OCI-LY7 (cell line): ENCODE data around the gene NUDT17. TPM values are rescaled to one million over a fixed set of nuclear protein-coding genes. Genes with fewer than 3 reads are reported as not detected.
"Not testable (repeated sequence)": the region's sequence is repeated elsewhere in the genome, so short reads cannot be mapped to it uniquely, and the experiment has no call there.

ENCODE experiments used
- BruUV-seq: library from RNA; stranded (reverse); fragments of 400-500 nt; replicated peaks from 2 replicates; lab custom pipeline; 2021; lab: Mats Ljungman, UMichigan
- CTCF ChIA-PET: fragments of 300-600 bp; sonication (Branson Sonifier 250); formaldehyde crosslinking; loops from one replicate; lab custom pipeline; 2022; ENCODE audit warnings: antibody characterized with exemption; ENCODE audit not compliant: unreplicated experiment; lab: Charles Lee
- POLR2A ChIA-PET: fragments of 300-600 bp; sonication (Branson Sonifier 250); formaldehyde crosslinking; loops from one replicate; lab custom pipeline; 2022; ENCODE audit warnings: antibody characterized with exemption; lab: Charles Lee
- DNase-seq: peaks from one replicate; pipeline ENCODE4 v3.0.0-alpha.2; 2015; ENCODE audit warnings: low spot score
- H2AFZ ChIP-seq: fragments of 200-600 bp; sonication (generic), shearing (Covaris generic); 2 replicates; pipeline ENCODE4 v1.6.1; 2014; ENCODE audit warnings: mild to moderate bottlenecking, antibody characterized with exemption, low read length, moderate library complexity
- H3K27ac ChIP-seq: fragments of 200-600 bp; sonication (generic); 2 replicates; pipeline ENCODE4 v1.5.1; 2014; ENCODE audit warnings: mixed run types, low read depth, mild to moderate bottlenecking, moderate library complexity, low read length, inconsistent platforms; ENCODE audit not compliant: poor library complexity, severe bottlenecking
- H3K36me3 ChIP-seq: fragments of 200-600 bp; sonication (generic); 2 replicates; pipeline ENCODE4 v1.6.1; 2014; ENCODE audit warnings: mild to moderate bottlenecking, antibody characterized with exemption, low read length, moderate library complexity, mixed read lengths; ENCODE audit not compliant: insufficient read depth
- H3K4me1 ChIP-seq: fragments of 200-600 bp; sonication (generic); 2 replicates; pipeline ENCODE4 v1.5.1; 2014; ENCODE audit warnings: mild to moderate bottlenecking, low read length; ENCODE audit not compliant: insufficient read depth, poor library complexity, severe bottlenecking
- H3K4me2 ChIP-seq: fragments of 200-600 bp; sonication (generic); 2 replicates; pipeline ENCODE4 v1.6.1; 2014; ENCODE audit warnings: mild to moderate bottlenecking, low read length
- H3K4me3 ChIP-seq: fragments of 200-600 bp; sonication (generic); 2 replicates; pipeline ENCODE4 v1.5.1; 2014; ENCODE audit warnings: mild to moderate bottlenecking, low read depth, low read length; ENCODE audit not compliant: poor library complexity, severe bottlenecking
- H3K79me2 ChIP-seq: fragments of 200-600 bp; sonication (generic); 2 replicates; pipeline ENCODE4 v1.6.1; 2016; ENCODE audit warnings: low read depth, mild to moderate bottlenecking, low read length, moderate library complexity, mixed read lengths; ENCODE audit not compliant: insufficient read depth
- H3K9me2 ChIP-seq: fragments of 200-600 bp; sonication (generic); 2 replicates; pipeline ENCODE4 v1.6.1; 2016; ENCODE audit warnings: mild to moderate bottlenecking, low read length, mixed read lengths; ENCODE audit not compliant: insufficient read depth
- H3K9me3 ChIP-seq: fragments of 200-600 bp; sonication (generic); 2 replicates; pipeline ENCODE4 v1.6.1; 2014; ENCODE audit warnings: mild to moderate bottlenecking, mixed run types, low read length, mixed read lengths
- H4K20me1 ChIP-seq: fragments of 200-600 bp; sonication (generic); 2 replicates; pipeline ENCODE4 v1.6.1; 2014; ENCODE audit warnings: mild to moderate bottlenecking, antibody characterized with exemption, low read length, moderate library complexity, mixed read lengths; ENCODE audit not compliant: insufficient read depth
- CTCF ChIP-seq: fragments of 200-600 bp; sonication (generic); conservative IDR thresholded peaks from 2 replicates; pipeline ENCODE4 v1.5.1; 2014; ENCODE audit warnings: mild to moderate bottlenecking, antibody characterized with exemption, low read length, moderate library complexity, mixed read lengths
- EZH2phosphoT487 ChIP-seq: fragments of 200-600 bp; sonication (generic); IDR thresholded peaks from 2 replicates; pipeline ENCODE4 v1.6.1; 2018; ENCODE audit warnings: low read depth, borderline replicate concordance, mild to moderate bottlenecking, mixed run types, antibody characterized with exemption, low read length, moderate library complexity, mixed read lengths
- intact Hi-C: fragments of 100-400 bp; cut with micrococcal nuclease; formaldehyde crosslinking; loops from one replicate; pipeline ENCODE4 v1.10.0; 2022; ENCODE audit not compliant: unreplicated experiment
- total RNA-seq, 2 experiments: library from RNA; depleted of rRNA in 1 of 2; stranded (reverse); fragments of >200 nt in 1 of 2; shearing (Covaris generic) in 1 of 2; gene quantifications; 2 replicates each; pipeline ENCODE4 v1.2.3, GENCODE V29; 2014 to 2022

Gene NUDT17
- total RNA-seq, 2 experiments from 2014 or later, result 16.9 to 39.3 TPM

GRCh38 chr1:145828367-145829026 is 16.9 kb upstream of the NUDT17 start:
- peak; percentile 68 for DNase-seq
- no TSS peak for BruUV-seq
- Histone ChIP-seq H3K9me2 (no peaks in the 10 kb centered on the region), H3K36me3 (peaks cover 81% of the 10 kb centered on the region), H3K4me2 (peak overlapping the region; percentile 7), H3K27ac (peak overlapping the region; percentile 73), H3K9me3 (no peaks in the 10 kb centered on the region), H3K4me1 (peaks cover 41% of the 10 kb centered on the region), H4K20me1 (peaks cover 10% of the 10 kb centered on the region; the same call in 1 of the 2 replicates), H2AFZ (no peak overlapping the region), H3K79me2 (peaks cover 36% of the 10 kb centered on the region), H3K4me3 (no peak overlapping the region)
- intact Hi-C loops, result loop anchor here (2.0 kb wide), 2 partner anchors 16 to 30 kb away; partner anchors contain the start of genes NUDT17 and PIAS3
- TF ChIP-seq CTCF, result no peak
- TF ChIP-seq EZH2phosphoT487, result no peak
- POLR2A ChIA-PET, result interaction anchor here (0.6 to 4.1 kb wide), 10 partner anchors 10 to 210 kb away, joined by 3 to 32 read pairs (median 4); partner anchors contain the start of genes LIX1L, NUDT17, PIAS3 and RBM8A
- CTCF ChIA-PET, result interaction anchor here (0.8 to 2.3 kb wide), 4 partner anchors 17 to 81 kb away, joined by 3 to 12 read pairs (median 3); partner anchors contain the start of gene NUDT17

DNA sequence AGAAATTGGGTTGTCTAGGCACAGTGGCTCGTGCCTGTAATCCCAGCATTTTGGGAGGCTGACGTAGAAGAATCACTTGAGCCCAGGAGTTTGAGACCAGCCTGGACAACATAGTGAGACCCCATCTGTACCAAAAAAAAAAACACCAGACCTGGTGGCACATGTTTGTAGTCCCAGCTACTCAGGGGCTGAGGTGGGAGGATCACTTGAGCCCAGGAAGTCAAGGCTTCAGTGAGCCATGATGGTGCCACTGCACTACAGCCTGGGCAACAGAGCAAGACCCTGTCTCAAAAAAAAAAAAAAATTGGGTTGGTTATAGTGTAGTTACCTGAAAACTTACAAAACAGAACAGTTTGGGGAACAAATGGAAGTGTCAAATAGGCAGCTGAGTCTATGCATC is 14.6 kb upstream of the NUDT17 start:
- H3K9me2 ChIP-seq, BruUV-seq, H4K20me1 ChIP-seq, H3K27ac ChIP-seq, H3K4me2 ChIP-seq, intact Hi-C loops, H3K4me3 ChIP-seq, DNase-seq, H2AFZ ChIP-seq, CTCF ChIA-PET, H3K9me3 ChIP-seq: not testable (repeated sequence)
- peaks cover 32% of the 10 kb centered on the region for H3K4me1 ChIP-seq
- peaks cover 97% of the 10 kb centered on the region for H3K36me3 ChIP-seq
- peaks cover 19% of the 10 kb centered on the region for H3K79me2 ChIP-seq
- POLR2A ChIA-PET, result interaction anchor here (0.7 kb wide), 1 partner anchor 205 kb away, joined by 4 read pairs; no protein-coding TSS in a partner anchor

DNA sequence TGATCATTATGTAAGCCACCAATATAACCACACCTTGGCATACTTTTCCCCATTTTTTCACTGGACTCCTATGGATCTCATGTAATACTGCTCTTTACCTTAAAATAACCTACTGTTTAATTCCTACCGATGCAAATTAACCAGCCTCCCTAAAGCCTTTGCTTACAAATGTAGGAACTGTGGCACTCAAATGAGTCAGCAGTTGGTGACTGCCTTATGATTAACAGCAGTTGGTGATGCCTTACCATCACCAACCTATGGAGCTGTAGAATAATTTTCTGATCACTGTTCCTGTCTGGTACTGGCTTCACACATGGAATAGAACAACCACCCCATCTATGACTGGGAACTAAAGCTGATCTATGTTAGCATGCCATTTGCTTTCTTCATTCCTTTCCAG is 7.8 kb upstream of the NUDT17 start:
- no peaks in the 10 kb centered on the region for H4K20me1 ChIP-seq
- H3K4me1 ChIP-seq, result no peaks in the 10 kb centered on the region
- H3K27ac ChIP-seq, result no peak overlapping the region
- intact Hi-C loops, result no loop called here
- no peak for TF ChIP-seq CTCF
- TF ChIP-seq EZH2phosphoT487, result no peak
- H2AFZ ChIP-seq, result no peak overlapping the region
- H3K36me3 ChIP-seq, result peaks cover 98% of the 10 kb centered on the region
- no peak overlapping the region for H3K4me2 ChIP-seq
- ChIA-PET CTCF (no interaction called here), POLR2A (interaction anchor here (0.9 kb wide), 1 partner anchor 9 kb away, joined by 4 read pairs; no protein-coding TSS in a partner anchor)
- no peaks in the 10 kb centered on the region for H3K9me2 ChIP-seq
- DNase-seq, result no peak
- H3K4me3 ChIP-seq, result no peak overlapping the region
- no TSS peak for BruUV-seq
- no peaks in the 10 kb centered on the region for H3K9me3 ChIP-seq
- no peaks in the 10 kb centered on the region for H3K79me2 ChIP-seq
